ENCODE measurements around the gene TFCP2L1.

The TFCP2L1 gene

GRCh38 chr2:121242976-121243375 is 42.0 kb downstream of the TFCP2L1 start:
- no peak overlapping the region for H3K27ac ChIP-seq (replicated peaks)
- H3K27me3 ChIP-seq (ENCODE audit: insufficient read depth, poor library complexity, severe bottlenecking): no peaks in the 10 kb centered on the region
- H3K4me3 ChIP-seq (replicated peaks; ENCODE audit: insufficient read depth, low read length): no peak overlapping the region
- TF ChIP-seq SPI1 (IDR thresholded peaks at IDR 0.05; ENCODE audit: borderline replicate concordance, low read depth) (no peak), POLR2AphosphoS5 (IDR thresholded peaks at IDR 0.05; ENCODE audit: low read depth) (no peak), CTCF (IDR thresholded peaks at IDR 0.05; ENCODE audit: insufficient read depth, low read length) (no peak), GABPA (IDR thresholded peaks at IDR 0.05; ENCODE audit: low read depth) (no peak), REST (IDR thresholded peaks at IDR 0.05; ENCODE audit: insufficient replicate concordance, low read depth) (no peak)
- DNase-seq (ENCODE audit: low read depth in 1 of 2, low spot score in 1 of 2): no peak

- DNase-seq (ENCODE audit: low read depth in 1 of 2, low spot score in 1 of 2): no peak
- no peak overlapping the region for H3K27ac ChIP-seq (replicated peaks)
- H3K4me3 ChIP-seq (replicated peaks; ENCODE audit: insufficient read depth, low read length): no peak overlapping the region
- TF ChIP-seq SPI1 (IDR thresholded peaks at IDR 0.05; ENCODE audit: borderline replicate concordance, low read depth): no peak
- no peak for TF ChIP-seq POLR2AphosphoS5 (IDR thresholded peaks at IDR 0.05; ENCODE audit: low read depth)
- TF ChIP-seq GABPA (IDR thresholded peaks at IDR 0.05; ENCODE audit: low read depth): no peak
- TF ChIP-seq REST (IDR thresholded peaks at IDR 0.05; ENCODE audit: insufficient replicate concordance, low read depth): no peak
- no peak for TF ChIP-seq CTCF (IDR thresholded peaks at IDR 0.05; ENCODE audit: insufficient read depth, low read length)
- H3K27me3 ChIP-seq (ENCODE audit: insufficient read depth, poor library complexity, severe bottlenecking): no peaks in the 10 kb centered on the region
These were observed 42.7 kb downstream of the TFCP2L1 start for GRCh38 chr2:121242175-121242875.

- H3K27ac ChIP-seq (replicated peaks): no peak overlapping the region
- no peak for TF ChIP-seq REST (IDR thresholded peaks at IDR 0.05; ENCODE audit: insufficient replicate concordance, low read depth)
- no peak for TF ChIP-seq SPI1 (IDR thresholded peaks at IDR 0.05; ENCODE audit: borderline replicate concordance, low read depth)
- no peak for TF ChIP-seq POLR2AphosphoS5 (IDR thresholded peaks at IDR 0.05; ENCODE audit: low read depth)
- no peak for TF ChIP-seq CTCF (IDR thresholded peaks at IDR 0.05; ENCODE audit: insufficient read depth, low read length)
- TF ChIP-seq GABPA (IDR thresholded peaks at IDR 0.05; ENCODE audit: low read depth): no peak
- no peak overlapping the region for H3K4me3 ChIP-seq (replicated peaks; ENCODE audit: insufficient read depth, low read length)
- DNase-seq (ENCODE audit: low read depth in 1 of 2, low spot score in 1 of 2): no peak
- H3K27me3 ChIP-seq (ENCODE audit: insufficient read depth, poor library complexity, severe bottlenecking): no peaks in the 10 kb centered on the region
These were observed 43.5 kb downstream of the TFCP2L1 start for GRCh38 chr2:121241466-121241865.
